HCT116 (cell line): ENCODE data around the gene CFDP1.
"Not testable (repeated sequence)": the region's sequence is repeated elsewhere in the genome, so short reads cannot be mapped to it uniquely, and the experiment has no call there.

Experiments
- CTCF ChIP-seq, 3 experiments: fragments of 200-600 bp in 1 of 3; sonication (generic) in 1 of 3; IDR thresholded peaks in 2 of 3; conservative IDR thresholded peaks in 1 of 3; 2 replicates each; pipeline ENCODE4 v1.5.1; 2012 to 2017; ENCODE audit warnings: low read depth in 2 of 3, low read length in 2 of 3, antibody characterized with exemption in 1 of 3, borderline replicate concordance in 1 of 3, control low read depth in 1 of 3, mild to moderate bottlenecking in 1 of 3, mixed read lengths in 1 of 3, mixed run types in 1 of 3, moderate library complexity in 1 of 3; ENCODE audit not compliant: insufficient read depth in 1 of 3
- TCF7L2 ChIP-seq: IDR thresholded peaks from 2 replicates; pipeline ENCODE4 v1.7.0; 2011; ENCODE audit warnings: borderline replicate concordance, inconsistent platforms; ENCODE audit not compliant: insufficient read depth, insufficient read length; ENCODE audit errors: extremely low read depth

- TF ChIP-seq CTCF (IDR thresholded peaks at IDR 0.05 in 2 of 3, conservative IDR thresholded peaks at IDR 0.05 in 1 of 3; ENCODE audit: borderline replicate concordance in 1 of 3, insufficient read depth in 1 of 3, low read depth in 2 of 3, low read length in 2 of 3) = 0 out of 6 replicates have a peak, but pooled peaks of 1 of the 3 experiments have one; percentile 19
- TF ChIP-seq TCF7L2 = not testable (repeated sequence)
These were observed 160.7 kb downstream of the CFDP1 start for GRCh38 chr16:75272629-75273028.
